Heart right ventricle (tissue), 16 donors: ENCODE results near the gene ADH7. TPM values are rescaled to one million over a fixed set of nuclear protein-coding genes. Genes with fewer than 3 reads are reported as not detected.
"Not testable (repeated sequence)": the region's sequence is repeated elsewhere in the genome, so short reads cannot be mapped to it uniquely, and the experiment has no call there.

Experiments used
- ATAC-seq, 8 donors: fragments of 200-7000 bp; cut with Tn5 transposase; one replicate each; pipeline ENCODE4 v1.9.1; 2020; ENCODE audit warnings: mild to moderate bottlenecking in 8 of 8, moderate library complexity in 8 of 8, moderate number of reproducible peaks in 1 of 8
- DNase-seq, 2 donors: peaks; one replicate each; pipeline ENCODE4 v3.0.0-alpha.2; 2020
- H3K27ac ChIP-seq, 10 donors: fragments of 200-600 bp; sonication (generic) in 2 of 10; one replicate each; pipeline versions ENCODE4 v1.5.0 to v1.8.0; 2020 to 2022; ENCODE audit warnings: mild to moderate bottlenecking in 3 of 10
- H3K27me3 ChIP-seq, 7 donors: fragments of 200-600 bp; one replicate each; pipeline ENCODE4 v1.8.0; 2021 to 2022; ENCODE audit warnings: mild to moderate bottlenecking in 2 of 7
- H3K36me3 ChIP-seq, 9 donors: fragments of 200-600 bp; sonication (generic) in 1 of 9; one replicate each; pipeline versions ENCODE4 v1.5.0 to v1.8.0; 2020 to 2022; ENCODE audit warnings: mild to moderate bottlenecking in 2 of 9
- H3K4me1 ChIP-seq, 9 donors: fragments of 200-600 bp; sonication (generic) in 1 of 9; one replicate each; pipeline versions ENCODE4 v1.5.0 to v1.8.0; 2020 to 2022; ENCODE audit warnings: mild to moderate bottlenecking in 4 of 9
- H3K4me3 ChIP-seq, 10 donors: fragments of 200-600 bp; sonication (generic) in 2 of 10; one replicate each; pipeline versions ENCODE4 v1.5.0 to v1.8.0; 2020 to 2022; ENCODE audit warnings: mild to moderate bottlenecking in 7 of 10, moderate library complexity in 2 of 10
- H3K9me3 ChIP-seq, 11 donors: fragments of 200-600 bp in 10 of 11; sonication (generic) in 2 of 11; one replicate each; pipeline versions ENCODE4 v1.5.0 to v1.8.0; 2013 to 2022; ENCODE audit warnings: mild to moderate bottlenecking in 2 of 11, control low read depth in 1 of 11, moderate library complexity in 1 of 11
- WGBS, 2 donors: extraction: QIAGEN DNeasy Blood & Tissue Kit; methylation state at CpG; one replicate each; pipeline ENCODE4 v1.1.7; 2013; ENCODE audit warnings: inconsistent platforms in 1 of 2; 5-methylcytosine and 5-hydroxymethylcytosine counted together
- intact Hi-C, 10 donors: fragments of 100-400 bp; cut with DNase I; formaldehyde crosslinking; loops; one replicate each; pipeline versions ENCODE4 v1.11.1 to v1.14.2; 2022
- polyA plus RNA-seq, 2 donors: library from polyadenylated mRNA; stranded (reverse); fragments of 200-250 nt; gene quantifications; one replicate each; pipeline ENCODE4 v1.2.3, GENCODE V29; 2013
- total RNA-seq, 10 donors: library from RNA; stranded (reverse); fragmentation: NEBNext Ultra II Directional in 3 of 10; extraction: Animal tissue kit (Norgen Biotek cat#: 25700) in 3 of 10; gene quantifications; one replicate each; pipeline versions ENCODE4 v1.2.1 to v1.2.4, GENCODE V29; 2021 to 2023
- TF ChIP-seq, protein P1 (sequence below), 9 donors: fragments of 200-600 bp; sonication (generic) in 2 of 9; IDR thresholded peaks; one replicate each; pipeline versions ENCODE4 v1.5.0 to v1.8.0; 2021 to 2022; ENCODE audit warnings: antibody characterized with exemption in 9 of 9, mild to moderate bottlenecking in 5 of 9, moderate library complexity in 1 of 9
- donor health status: Arrhythmogenic right ventricular cardiomyopathy.
- donor health status: ischemic (EF 13 %, LVEDD 7.1; RV severe dilation, severe dysfunction).
- donor health status: healthy with polysubstance abuse.
- donor health status: DM: no; HTN: yes; CAD: no.
- donor health status: DM: no; HTN: no; CAD: no.
- donor health status: ischemic (EF 25% LVEDD 6.9; RV normal size, moderate dysfunction).
- donor health status: ischemic (EF 25% LVEDD 5.7; RV mildly dilated, moderate dysfunction).
- donor health status: healthy.
- donor health status: DM: yes; HTN: yes; CAD: no.
- donor health status: Ischemic cardiomyopathy.
- donor health status: ischemic (EF 35%, LVEDD 5.7; RV mildly dilated, moderate dysfunction).
- donor health status: nonischemic (EF 11% LVEDD 7.7; RV severe dilation, severe dysfunction).
- donor health status: DM: yes; HTN: yes; CAD: no.
- donor health status: PGD.
- donor health status: ischemic (EF 29% LVEDD 5.4; RV normal size, mild dysfunction).
- donor health status: nonischemic (EF 23%, LVEDD 6.1; RV moderate dilation, normal function).

Gene ADH7
- total and polyA plus RNA-seq, 12 donors, result 0.04 TPM; not detected in 11

DNA sequence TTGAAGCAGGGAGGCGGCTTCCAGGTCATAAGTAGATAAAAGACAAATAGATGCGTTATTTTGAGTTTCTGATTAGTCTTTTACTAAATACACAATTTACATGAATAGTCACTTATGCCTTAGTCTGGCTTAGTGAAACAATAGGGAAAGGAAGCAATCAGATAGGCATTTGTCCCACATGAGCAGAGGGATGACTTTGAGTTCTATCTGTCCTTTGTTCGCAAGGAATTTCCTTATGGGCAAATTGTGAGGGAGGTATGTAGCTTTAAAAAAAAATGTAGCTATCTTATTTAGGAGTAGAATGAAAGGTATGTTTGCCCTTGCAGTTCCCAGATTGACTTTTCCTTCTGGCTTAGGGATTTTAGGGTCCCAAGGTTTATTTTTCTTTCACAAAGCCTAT, 56.3 kb downstream of the ADH7 start:
- peaks cover 0 to 9% (median 3%) of the 10 kb centered on the region in 9 donors for H3K4me1 ChIP-seq
- DNase-seq (no peak), ATAC-seq (no peak)
- intact Hi-C loops, result no loop called here
- peaks cover 0 to 24% (median 2%) of the 10 kb centered on the region in 11 donors for H3K9me3 ChIP-seq
- 89 to 93% methylated on average over 3 of the region's 3 CpGs for WGBS, 2 donors
- TF ChIP-seq, protein P1, sequence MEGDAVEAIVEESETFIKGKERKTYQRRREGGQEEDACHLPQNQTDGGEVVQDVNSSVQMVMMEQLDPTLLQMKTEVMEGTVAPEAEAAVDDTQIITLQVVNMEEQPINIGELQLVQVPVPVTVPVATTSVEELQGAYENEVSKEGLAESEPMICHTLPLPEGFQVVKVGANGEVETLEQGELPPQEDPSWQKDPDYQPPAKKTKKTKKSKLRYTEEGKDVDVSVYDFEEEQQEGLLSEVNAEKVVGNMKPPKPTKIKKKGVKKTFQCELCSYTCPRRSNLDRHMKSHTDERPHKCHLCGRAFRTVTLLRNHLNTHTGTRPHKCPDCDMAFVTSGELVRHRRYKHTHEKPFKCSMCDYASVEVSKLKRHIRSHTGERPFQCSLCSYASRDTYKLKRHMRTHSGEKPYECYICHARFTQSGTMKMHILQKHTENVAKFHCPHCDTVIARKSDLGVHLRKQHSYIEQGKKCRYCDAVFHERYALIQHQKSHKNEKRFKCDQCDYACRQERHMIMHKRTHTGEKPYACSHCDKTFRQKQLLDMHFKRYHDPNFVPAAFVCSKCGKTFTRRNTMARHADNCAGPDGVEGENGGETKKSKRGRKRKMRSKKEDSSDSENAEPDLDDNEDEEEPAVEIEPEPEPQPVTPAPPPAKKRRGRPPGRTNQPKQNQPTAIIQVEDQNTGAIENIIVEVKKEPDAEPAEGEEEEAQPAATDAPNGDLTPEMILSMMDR (IDR thresholded peaks at IDR 0.05), result no peak
- H3K27ac ChIP-seq, result no peak overlapping the region
- H3K27me3 ChIP-seq, result no peaks in the 10 kb centered on the region
- H3K4me3 ChIP-seq, result no peak overlapping the region
- H3K36me3 ChIP-seq, result no peaks in the 10 kb centered on the region

DNA sequence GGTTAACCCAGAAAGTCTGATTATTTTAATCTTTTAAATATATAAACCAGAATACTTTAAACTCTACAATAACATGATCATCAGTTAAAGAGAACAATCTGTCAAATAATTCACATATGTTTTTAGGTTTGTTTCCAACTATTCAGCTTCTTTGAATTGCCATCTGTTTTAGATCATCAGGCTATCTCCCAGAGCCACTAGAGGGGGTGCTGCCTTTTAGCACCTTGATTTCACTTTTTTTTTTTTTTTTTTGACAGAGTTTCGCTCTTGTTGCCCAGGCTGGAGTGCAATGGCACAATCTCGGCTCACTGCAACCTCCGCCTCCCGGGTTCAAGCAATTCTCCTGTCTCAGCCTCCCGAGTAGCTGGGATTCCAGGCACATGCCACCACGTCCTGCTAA, 57.8 kb downstream of the ADH7 start:
- intact Hi-C loops, H3K27me3 ChIP-seq, ATAC-seq, H3K4me1 ChIP-seq, H3K4me3 ChIP-seq, DNase-seq, H3K27ac ChIP-seq, H3K36me3 ChIP-seq: not testable (repeated sequence)
- H3K9me3 ChIP-seq, result peaks cover 0 to 37% (median 15%) of the 10 kb centered on the region in 11 donors
- 71 to 80% methylated on average over 6 of the region's 6 CpGs for WGBS, 2 donors
- TF ChIP-seq, protein P1 (IDR thresholded peaks at IDR 0.05), result peak in 1 of 9 donors; percentile 20

DNA sequence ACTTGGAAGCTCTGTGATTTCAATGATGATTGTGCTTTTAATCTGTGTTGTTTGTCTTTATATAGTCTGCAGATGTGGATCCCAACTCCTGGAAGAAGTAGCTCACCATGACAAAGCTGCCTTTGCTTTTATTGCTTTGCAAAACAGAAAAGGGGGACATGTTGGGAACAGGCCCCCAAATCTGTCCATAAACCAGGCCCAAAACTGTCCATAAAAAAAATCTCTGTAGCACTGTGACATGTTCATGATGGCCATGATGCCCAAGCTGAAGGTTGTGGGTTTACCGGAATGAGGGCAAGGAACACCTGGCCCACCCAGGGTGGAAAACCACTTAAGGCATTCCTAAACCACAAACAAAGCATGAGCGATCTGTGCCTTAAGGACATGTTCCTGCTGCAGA, 62.7 kb downstream of the ADH7 start:
- intact Hi-C loops, result not testable (repeated sequence)
- 92 to 95% methylated on average over 2 of the region's 2 CpGs for WGBS, 2 donors

DNA sequence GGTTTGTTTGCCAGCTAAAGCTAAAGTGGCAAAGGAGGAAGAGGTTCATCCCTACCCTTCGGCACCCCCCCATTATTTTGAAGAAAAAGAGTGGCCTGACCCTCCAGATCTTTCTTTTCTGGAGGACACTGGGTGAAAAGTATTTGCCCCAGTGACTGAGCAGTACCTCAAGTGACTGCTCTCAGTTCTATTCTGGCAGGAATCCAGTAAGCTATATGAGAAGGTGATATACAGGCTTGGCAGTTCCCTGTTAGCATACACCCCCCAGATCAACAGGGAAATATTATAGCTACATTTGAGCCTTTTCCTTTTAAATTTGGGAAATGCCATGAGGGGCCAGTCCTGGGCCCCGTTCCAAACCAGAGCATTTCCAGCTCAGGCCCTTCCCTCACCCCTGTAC, 67.3 kb downstream of the ADH7 start:
- H3K27me3 ChIP-seq, DNase-seq, H3K4me1 ChIP-seq, ATAC-seq, H3K4me3 ChIP-seq, H3K27ac ChIP-seq, intact Hi-C loops, H3K36me3 ChIP-seq: not testable (repeated sequence)
- peaks cover 0 to 38% (median 7%) of the 10 kb centered on the region in 11 donors for H3K9me3 ChIP-seq
- WGBS, 2 donors, result 59 to 76% methylated on average over 2 of the region's 2 CpGs

More for the DNA sequence above, 62.7 kb downstream of the ADH7 start:
- not testable (repeated sequence) for H3K36me3 ChIP-seq, H3K27ac ChIP-seq, H3K27me3 ChIP-seq, ATAC-seq, DNase-seq, H3K4me3 ChIP-seq, H3K4me1 ChIP-seq
- H3K9me3 ChIP-seq, result peaks cover 0 to 30% (median 14%) of the 10 kb centered on the region in 11 donors

DNA sequence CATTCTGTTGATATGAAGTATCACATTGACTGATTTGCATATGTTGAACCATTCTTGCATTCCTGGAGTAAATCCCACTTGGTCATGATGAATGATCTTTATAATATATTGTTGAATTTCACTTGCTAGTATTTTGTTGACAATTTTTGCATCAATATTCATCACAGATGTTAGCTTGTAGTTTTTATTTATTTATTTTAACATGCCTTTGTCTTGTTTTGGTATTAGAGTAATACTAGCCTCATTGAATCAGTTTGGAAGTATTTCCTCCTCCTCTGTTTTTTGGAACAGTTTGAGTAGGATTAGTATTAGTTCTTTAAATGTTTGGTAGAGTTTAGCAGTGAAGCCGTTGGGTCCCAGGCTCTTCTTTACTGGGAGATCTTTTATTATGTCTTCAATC, 68.7 kb downstream of the ADH7 start:
- TF ChIP-seq, protein P1 (IDR thresholded peaks at IDR 0.05), result no peak
- Histone ChIP-seq H3K36me3 (no peaks in the 10 kb centered on the region), H3K27me3 (no peaks in the 10 kb centered on the region), H3K4me1 (peaks cover 0 to 9% (median 0%) of the 10 kb centered on the region in 9 donors), H3K4me3 (no peak overlapping the region), H3K27ac (no peak overlapping the region), H3K9me3 (peaks cover 0 to 25% (median 5%) of the 10 kb centered on the region in 11 donors)
- no peak for DNase-seq
- 47 to 88% methylated on average over 1 of the region's 1 CpG for WGBS, 2 donors
- intact Hi-C loops, result no loop called here
- ATAC-seq, result no peak
